ENCODE results near the gene LYPD3. TPM values are rescaled to one million over a fixed set of nuclear protein-coding genes. Genes with fewer than 3 reads are reported as not detected.
"Not testable (repeated sequence)": the region's sequence is repeated elsewhere in the genome, so short reads cannot be mapped to it uniquely, and the experiment has no call there.

LYPD3 gene
- total RNA-seq = 17.6 TPM

GRCh38 chr19:43465468-43466120, at the start of gene LYPD3:
LYPD3 (minus strand) TSS chr19:43465608; CDS start chr19:43465571, 37 bp downstream.
- DNase-seq = peak; percentile 57

- DNase-seq = not testable (repeated sequence)
Measured at GRCh38 chr19:43512399-43512798, 47.0 kb upstream of the LYPD3 start.

- DNase-seq = no peak
Measured at GRCh38 chr19:43511324-43511723, 45.9 kb upstream of the LYPD3 start.

- no peak for DNase-seq
Measured at GRCh38 chr19:43510713-43511112, 45.3 kb upstream of the LYPD3 start.

- DNase-seq = no peak
Measured at GRCh38 chr19:43507880-43508279, 42.5 kb upstream of the LYPD3 start.

- DNase-seq = no peak
Measured at GRCh38 chr19:43506629-43507028, 41.2 kb upstream of the LYPD3 start.

GRCh38 chr19:43505941-43506340, 40.5 kb upstream of the LYPD3 start:
- no peak for DNase-seq

GRCh38 chr19:43505186-43505456, 39.7 kb upstream of the LYPD3 start:
- DNase-seq = no peak

- DNase-seq = peak; percentile 43
Measured at GRCh38 chr19:43504426-43505185, 39.2 kb upstream of the LYPD3 start, which contains the start of gene PHLDB3. PHLDB3 (minus strand) TSS chr19:43504746; CDS start chr19:43504118, 628 bp downstream.

GRCh38 chr19:43503501-43504425, 38.4 kb upstream of the LYPD3 start:
- DNase-seq = peak; percentile 96

- DNase-seq = no peak
Measured at GRCh38 chr19:43502419-43502976, 37.1 kb upstream of the LYPD3 start.

GRCh38 chr19:43501661-43502418, 36.4 kb upstream of the LYPD3 start:
- peak; percentile 26 for DNase-seq

- DNase-seq = no peak
Measured at GRCh38 chr19:43499042-43499441, 33.6 kb upstream of the LYPD3 start.

- DNase-seq = peak; percentile 70
Measured at GRCh38 chr19:43498233-43498842, 32.9 kb upstream of the LYPD3 start.

- no peak for DNase-seq
Measured at GRCh38 chr19:43496960-43497359, 31.6 kb upstream of the LYPD3 start.

- DNase-seq = no peak
Measured at GRCh38 chr19:43495082-43495481, 29.7 kb upstream of the LYPD3 start.

- no peak for DNase-seq
Measured at GRCh38 chr19:43490759-43491158, 25.4 kb upstream of the LYPD3 start.

GRCh38 chr19:43489979-43490599, 24.7 kb upstream of the LYPD3 start:
- DNase-seq = no peak

GRCh38 chr19:43489310-43489709, 23.9 kb upstream of the LYPD3 start:
- peak; percentile 17 for DNase-seq

- no peak for DNase-seq
Measured at GRCh38 chr19:43488179-43488578, 22.8 kb upstream of the LYPD3 start.

- no peak for DNase-seq
Measured at GRCh38 chr19:43486412-43486811, 21.0 kb upstream of the LYPD3 start.
